GM19468 (cell line): ENCODE data around the gene ZNF219.
"Not testable (repeated sequence)": the region's sequence is repeated elsewhere in the genome, so short reads cannot be mapped to it uniquely, and the experiment has no call there.

Experiments
- ATAC-seq: cut with Tn5 transposase; IDR thresholded peaks from one replicate; pipeline ENCODE4 v1.9.1; 2021; ENCODE audit warnings: mild to moderate bottlenecking, moderate library complexity, moderate number of reproducible peaks; ENCODE audit not compliant: unreplicated experiment; ENCODE audit errors: extremely low read depth

Gene ZNF219

GRCh38 chr14:21049271-21049673 is 49.2 kb downstream of the ZNF219 start:
- ATAC-seq, result no peak

DNA sequence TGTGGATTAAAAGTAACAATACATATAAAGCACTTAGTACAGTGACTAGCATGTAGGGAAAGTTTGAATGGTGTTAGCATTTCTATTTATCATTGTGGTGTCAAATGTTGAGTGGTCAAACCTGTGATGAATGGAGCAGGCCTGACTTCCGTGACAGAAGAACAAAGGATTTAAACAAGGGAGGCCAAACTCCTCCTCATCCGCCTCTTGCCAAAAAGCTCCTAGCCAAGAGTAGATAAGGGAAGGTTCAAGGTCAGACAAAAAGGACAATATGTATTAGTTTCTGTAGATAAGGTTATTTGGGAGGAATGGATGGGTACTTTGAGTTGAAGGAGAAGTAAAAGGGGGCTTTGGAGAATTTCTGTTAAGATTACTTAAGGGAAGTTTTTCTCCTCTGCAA is 49.8 kb downstream of the ZNF219 start:
- ATAC-seq, result no peak

DNA sequence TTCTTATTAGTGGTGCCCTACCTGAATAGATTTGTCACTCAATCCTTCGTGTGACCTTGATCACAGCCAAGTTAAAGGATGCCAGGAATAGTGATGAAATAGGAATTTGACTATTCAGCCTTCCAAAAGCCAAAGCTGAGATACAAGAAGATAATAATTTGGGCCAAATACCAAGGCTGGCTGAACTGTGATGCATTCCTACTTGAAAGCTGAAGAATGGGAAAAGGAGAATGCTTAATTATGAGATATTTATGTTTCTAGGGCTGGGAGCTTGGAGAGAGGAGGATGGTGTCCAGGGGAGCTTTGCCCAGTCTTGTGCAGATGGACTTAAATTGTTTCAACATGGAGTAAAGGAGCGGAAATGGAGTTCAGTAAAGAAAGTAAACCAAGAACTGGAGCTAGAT is 51.1 kb downstream of the ZNF219 start:
- no peak for ATAC-seq

DNA sequence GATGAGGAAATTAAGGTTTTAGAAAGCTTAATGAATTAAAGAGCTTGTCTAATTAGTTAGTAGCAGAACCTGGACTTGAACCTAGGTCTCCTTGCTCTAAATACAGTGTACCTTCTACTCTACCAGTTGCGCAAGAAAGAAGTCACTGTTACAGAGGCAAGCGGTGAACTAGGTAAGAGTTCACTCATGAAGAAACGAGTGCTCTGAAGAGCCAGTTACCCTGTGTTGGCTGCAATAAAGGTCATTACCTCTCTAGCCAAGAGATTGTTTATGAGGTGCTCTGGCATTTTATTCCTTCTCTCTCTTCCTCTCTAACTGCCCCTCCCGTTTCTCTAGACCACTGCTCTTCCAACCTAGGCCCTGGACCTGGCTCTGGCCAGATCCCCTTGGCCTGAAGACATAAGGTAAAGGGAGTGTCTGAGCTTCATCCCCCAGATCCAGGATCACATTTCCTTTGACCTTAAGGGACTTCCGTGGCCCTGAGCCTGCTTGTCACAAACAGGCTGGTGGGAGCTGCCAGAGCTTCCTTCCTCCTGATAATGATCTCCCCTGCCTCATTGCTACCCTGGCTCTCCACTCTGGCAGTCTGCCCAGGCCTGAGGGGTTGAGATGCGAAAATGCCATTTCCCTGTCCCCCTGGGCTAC is 54.4 kb downstream of the ZNF219 start:
- ATAC-seq, result no peak

- no peak for ATAC-seq
Observed at GRCh38 chr14:21043387-21043973, 55.0 kb downstream of the ZNF219 start.

DNA sequence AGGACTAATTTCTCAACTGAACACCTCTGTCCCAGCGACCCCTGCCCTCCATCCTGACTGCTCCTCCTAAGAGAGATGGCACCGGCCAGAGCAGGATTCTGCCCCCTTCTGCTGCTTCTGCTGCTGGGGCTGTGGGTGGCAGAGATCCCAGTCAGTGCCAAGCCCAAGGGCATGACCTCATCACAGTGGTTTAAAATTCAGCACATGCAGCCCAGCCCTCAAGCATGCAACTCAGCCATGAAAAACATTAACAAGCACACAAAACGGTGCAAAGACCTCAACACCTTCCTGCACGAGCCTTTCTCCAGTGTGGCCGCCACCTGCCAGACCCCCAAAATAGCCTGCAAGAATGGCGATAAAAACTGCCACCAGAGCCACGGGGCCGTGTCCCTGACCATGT is 55.5 kb downstream of the ZNF219 start:
- ATAC-seq, result no peak

GRCh38 chr14:21041676-21042433 is 56.6 kb downstream of the ZNF219 start, which contains the start of gene RNASE7:
RNASE7 (plus strand) TSS chr14:21042362; CDS start chr14:21042993, 631 bp downstream.
- ATAC-seq, result no peak

DNA sequence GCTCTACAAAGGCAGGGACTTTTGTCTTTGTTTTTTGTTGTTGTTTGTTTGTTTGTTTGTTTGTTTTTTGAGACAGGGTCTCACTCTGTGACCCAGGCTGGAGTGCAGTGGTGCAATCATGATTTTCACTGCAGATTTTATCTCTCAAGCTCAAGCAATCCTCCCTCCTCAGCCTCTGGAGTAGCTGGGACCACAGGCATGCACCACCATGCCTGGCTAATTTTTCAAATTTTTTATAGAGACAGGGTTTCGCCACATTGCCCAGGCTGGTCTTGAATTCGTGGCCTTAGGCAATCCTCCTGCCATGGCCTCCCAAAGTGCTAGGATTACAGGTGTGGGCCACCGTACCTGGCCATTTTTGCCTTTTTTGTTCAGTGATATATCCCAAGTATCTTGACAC is 57.5 kb downstream of the ZNF219 start:
- not testable (repeated sequence) for ATAC-seq

- ATAC-seq, result no peak
Observed at GRCh38 chr14:21040370-21040925, 58.0 kb downstream of the ZNF219 start.
